GM18508 (cell line): ENCODE data around the gene TSPY1.
"Not testable (repeated sequence)": the region's sequence is repeated elsewhere in the genome, so short reads cannot be mapped to it uniquely, and the experiment has no call there.

Experiments used
- ATAC-seq: cut with Tn5 transposase; IDR thresholded peaks from one replicate; pipeline ENCODE4 v1.9.1; 2021; ENCODE audit warnings: moderate number of reproducible peaks; ENCODE audit not compliant: insufficient read depth, unreplicated experiment

TSPY1 gene, protein sequence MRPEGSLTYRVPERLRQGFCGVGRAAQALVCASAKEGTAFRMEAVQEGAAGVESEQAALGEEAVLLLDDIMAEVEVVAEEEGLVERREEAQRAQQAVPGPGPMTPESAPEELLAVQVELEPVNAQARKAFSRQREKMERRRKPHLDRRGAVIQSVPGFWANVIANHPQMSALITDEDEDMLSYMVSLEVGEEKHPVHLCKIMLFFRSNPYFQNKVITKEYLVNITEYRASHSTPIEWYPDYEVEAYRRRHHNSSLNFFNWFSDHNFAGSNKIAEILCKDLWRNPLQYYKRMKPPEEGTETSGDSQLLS

DNA sequence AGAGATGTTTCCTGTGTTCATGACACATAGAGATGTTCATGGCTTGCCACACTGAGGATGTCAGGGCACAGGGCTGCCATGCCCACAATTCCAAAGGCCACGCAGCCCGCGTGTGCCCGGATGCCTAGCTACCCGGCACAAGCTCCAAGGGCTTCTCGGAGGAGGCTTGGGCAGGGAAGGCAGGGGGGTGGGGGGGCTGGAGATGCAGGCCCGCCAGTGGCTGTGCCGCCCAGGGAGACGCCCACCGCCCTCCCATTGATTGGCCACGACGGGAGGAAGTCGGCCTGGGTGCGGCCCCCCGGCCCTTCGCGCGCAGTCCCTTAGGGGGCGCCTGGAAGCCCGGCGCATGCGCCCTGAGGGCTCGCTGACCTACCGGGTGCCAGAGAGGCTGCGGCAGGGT, at the start of gene TSPY1:
Gene TSPY1 (plus strand): TSS at position 301 of the 400 bp plus-strand sequence. CDS start 46 bp downstream, at position 347.
- ATAC-seq, result not testable (repeated sequence)

DNA sequence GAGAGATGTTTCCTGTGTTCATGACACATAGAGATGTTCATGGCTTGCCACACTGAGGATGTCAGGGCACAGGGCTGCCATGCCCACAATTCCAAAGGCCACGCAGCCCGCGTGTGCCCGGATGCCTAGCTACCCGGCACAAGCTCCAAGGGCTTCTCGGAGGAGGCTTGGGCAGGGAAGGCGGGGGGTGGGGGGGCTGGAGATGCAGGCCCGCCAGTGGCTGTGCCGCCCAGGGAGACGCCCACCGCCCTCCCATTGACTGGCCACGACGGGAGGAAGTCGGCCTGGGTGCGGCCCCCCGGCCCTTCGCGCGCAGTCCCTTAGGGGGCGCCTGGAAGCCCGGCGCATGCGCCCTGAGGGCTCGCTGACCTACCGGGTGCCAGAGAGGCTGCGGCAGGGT, 20.2 kb downstream of the TSPY1 start, which contains the start of gene TSPY9:
Gene TSPY9 (plus strand): TSS at position 301 of the 400 bp plus-strand sequence. CDS start 46 bp downstream, at position 347.
- not testable (repeated sequence) for ATAC-seq

DNA sequence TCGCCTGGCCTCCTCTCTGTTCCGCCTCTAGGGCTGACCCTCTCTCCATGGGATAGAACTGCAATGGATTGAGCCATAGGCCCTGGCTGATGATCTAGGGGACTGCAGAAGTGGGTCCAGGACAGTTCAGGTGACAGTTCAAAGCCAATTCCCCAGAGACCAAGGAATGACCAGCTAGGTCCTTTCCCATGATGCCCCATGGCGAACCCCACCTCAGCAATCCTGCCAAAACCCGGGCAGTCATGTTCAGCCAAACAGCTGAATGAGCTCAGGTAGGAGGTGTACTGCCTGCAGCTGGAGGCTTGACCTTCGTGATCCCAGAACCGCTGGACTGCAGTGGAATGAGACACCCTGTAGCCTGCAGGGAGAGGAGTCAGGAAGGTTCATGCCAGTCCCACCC, 37.6 kb downstream of the TSPY1 start:
- not testable (repeated sequence) for ATAC-seq

DNA sequence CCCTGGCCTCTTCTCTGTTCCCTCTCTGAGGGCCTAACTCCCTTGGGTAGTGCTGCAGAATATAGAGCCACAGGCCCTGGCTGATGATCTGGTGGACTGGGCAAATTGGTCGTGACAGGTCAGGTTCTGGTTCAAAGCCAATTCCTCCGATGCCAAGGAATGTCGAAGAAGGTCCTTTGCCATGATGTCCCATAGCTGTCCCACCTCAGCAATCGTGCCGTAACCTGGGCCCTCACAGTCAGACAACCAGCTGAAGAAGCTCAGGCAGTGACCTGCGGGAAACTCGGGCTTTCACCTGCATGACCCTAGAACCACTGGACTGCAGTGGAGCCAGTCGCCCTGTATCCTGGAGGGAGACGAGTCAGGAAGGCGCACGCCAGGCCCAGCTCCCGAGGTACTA, 49.5 kb downstream of the TSPY1 start:
- not testable (repeated sequence) for ATAC-seq
